Measurements from ENCODE around the gene BLTP3B.

DNA sequence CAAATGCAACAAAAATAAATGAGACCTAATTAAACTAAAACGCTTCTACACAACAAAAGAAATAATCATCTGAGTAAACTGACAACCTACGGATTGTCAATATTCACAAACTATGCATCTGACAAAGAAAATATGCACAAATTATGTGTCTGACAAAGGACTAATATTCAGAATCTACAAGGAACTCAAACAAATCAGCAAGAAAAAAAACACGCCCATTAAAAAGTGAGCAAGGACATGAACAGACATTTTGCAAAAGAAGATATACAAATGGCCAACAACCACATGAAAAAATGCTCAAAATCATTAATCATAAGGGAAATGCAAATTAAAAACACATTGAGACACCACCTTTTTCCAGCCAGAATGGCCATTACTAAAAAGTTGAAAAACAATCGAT, 37.0 kb downstream of the BLTP3B start:
- TF ChIP-seq, protein P1, sequence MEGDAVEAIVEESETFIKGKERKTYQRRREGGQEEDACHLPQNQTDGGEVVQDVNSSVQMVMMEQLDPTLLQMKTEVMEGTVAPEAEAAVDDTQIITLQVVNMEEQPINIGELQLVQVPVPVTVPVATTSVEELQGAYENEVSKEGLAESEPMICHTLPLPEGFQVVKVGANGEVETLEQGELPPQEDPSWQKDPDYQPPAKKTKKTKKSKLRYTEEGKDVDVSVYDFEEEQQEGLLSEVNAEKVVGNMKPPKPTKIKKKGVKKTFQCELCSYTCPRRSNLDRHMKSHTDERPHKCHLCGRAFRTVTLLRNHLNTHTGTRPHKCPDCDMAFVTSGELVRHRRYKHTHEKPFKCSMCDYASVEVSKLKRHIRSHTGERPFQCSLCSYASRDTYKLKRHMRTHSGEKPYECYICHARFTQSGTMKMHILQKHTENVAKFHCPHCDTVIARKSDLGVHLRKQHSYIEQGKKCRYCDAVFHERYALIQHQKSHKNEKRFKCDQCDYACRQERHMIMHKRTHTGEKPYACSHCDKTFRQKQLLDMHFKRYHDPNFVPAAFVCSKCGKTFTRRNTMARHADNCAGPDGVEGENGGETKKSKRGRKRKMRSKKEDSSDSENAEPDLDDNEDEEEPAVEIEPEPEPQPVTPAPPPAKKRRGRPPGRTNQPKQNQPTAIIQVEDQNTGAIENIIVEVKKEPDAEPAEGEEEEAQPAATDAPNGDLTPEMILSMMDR (IDR thresholded peaks at IDR 0.05) = no peak
- TF ChIP-seq EZH2 (IDR thresholded peaks at IDR 0.05; ENCODE audit: borderline replicate concordance, insufficient read depth, low read depth, low read length, poor library complexity, severe bottlenecking) = no peak
